WI38 (cell line): Measurements from ENCODE around the gene CYTH4.
"Not testable (repeated sequence)": the region's sequence is repeated elsewhere in the genome, so short reads cannot be mapped to it uniquely, and the experiment has no call there.

Experiments
- H3K4me3 ChIP-seq: 2 replicates; pipeline ENCODE4 v1.5.1; 2011; ENCODE audit warnings: low read depth, mild to moderate bottlenecking, control low read depth, low read length
- TF ChIP-seq, protein P1 (sequence below): IDR thresholded peaks from 2 replicates; pipeline ENCODE4 v1.5.1; 2012; ENCODE audit warnings: low read depth, mild to moderate bottlenecking, control low read depth, low read length

Gene CYTH4

DNA sequence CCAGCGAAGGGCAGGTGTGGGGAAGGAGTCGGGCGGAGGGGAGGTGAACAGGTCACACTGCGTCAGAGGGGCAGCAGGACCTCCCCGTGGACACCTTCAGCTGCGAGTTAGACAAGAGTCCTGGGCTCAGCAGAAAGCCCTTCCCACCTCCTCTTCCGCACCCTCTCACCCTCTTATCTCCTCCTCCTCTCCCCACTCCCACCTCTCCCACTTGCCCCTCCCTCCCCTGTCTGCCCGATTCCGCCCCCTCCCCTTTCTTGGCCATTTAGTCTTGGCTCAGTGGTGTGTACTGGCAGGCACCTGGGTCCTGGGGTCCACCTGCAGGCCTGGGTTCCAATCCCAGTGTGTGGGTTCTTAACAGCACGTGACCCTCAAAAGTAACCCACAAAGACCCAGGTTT, 37.2 kb downstream of the CYTH4 start:
- TF ChIP-seq, protein P1, sequence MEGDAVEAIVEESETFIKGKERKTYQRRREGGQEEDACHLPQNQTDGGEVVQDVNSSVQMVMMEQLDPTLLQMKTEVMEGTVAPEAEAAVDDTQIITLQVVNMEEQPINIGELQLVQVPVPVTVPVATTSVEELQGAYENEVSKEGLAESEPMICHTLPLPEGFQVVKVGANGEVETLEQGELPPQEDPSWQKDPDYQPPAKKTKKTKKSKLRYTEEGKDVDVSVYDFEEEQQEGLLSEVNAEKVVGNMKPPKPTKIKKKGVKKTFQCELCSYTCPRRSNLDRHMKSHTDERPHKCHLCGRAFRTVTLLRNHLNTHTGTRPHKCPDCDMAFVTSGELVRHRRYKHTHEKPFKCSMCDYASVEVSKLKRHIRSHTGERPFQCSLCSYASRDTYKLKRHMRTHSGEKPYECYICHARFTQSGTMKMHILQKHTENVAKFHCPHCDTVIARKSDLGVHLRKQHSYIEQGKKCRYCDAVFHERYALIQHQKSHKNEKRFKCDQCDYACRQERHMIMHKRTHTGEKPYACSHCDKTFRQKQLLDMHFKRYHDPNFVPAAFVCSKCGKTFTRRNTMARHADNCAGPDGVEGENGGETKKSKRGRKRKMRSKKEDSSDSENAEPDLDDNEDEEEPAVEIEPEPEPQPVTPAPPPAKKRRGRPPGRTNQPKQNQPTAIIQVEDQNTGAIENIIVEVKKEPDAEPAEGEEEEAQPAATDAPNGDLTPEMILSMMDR = no peak
- H3K4me3 ChIP-seq = no peak overlapping the region

DNA sequence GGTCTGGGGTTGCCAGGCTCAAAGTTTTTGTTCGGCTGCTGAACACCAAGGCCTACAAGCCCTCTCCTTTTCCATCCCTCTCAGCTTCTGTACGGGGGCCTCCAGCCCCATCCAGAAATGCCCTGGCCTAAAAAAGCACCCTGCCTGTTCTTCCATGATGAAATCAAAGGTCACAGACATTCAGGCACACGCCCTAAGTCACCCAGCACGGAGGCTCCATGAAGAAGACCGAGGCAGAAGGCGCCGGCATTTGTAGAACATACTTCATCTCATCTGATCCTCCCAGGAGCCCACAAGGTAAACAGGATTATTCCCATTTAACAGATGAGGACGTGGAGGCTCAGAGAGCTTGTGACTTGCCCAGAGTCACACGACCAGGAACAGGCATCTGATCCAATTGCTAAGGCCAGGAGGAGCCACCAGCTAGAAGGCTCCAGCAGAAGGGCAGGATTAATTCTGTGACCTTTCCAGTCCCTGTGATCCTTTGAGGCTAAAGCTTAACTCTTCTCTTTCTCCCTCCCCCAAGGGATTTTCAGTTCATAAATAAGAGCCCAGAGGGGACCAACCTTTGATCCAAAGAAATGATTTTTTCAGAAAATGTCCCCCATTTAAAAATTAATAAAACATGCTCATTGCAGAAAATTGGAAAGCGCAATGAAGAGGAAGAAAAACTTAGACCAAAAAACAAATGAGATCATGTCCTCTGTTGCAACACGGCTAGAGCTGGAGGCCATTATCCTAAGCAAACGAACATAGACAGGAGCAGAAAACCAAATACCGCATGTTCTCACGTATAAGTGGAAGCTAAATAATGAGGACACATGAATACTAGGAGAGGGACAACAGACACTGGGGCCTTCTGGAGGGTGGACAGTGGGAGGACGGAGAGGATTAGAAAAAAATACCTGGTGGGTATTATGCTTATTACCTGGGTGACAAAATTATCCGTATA, 38.7 kb downstream of the CYTH4 start:
- TF ChIP-seq, protein P1 = no peak

DNA sequence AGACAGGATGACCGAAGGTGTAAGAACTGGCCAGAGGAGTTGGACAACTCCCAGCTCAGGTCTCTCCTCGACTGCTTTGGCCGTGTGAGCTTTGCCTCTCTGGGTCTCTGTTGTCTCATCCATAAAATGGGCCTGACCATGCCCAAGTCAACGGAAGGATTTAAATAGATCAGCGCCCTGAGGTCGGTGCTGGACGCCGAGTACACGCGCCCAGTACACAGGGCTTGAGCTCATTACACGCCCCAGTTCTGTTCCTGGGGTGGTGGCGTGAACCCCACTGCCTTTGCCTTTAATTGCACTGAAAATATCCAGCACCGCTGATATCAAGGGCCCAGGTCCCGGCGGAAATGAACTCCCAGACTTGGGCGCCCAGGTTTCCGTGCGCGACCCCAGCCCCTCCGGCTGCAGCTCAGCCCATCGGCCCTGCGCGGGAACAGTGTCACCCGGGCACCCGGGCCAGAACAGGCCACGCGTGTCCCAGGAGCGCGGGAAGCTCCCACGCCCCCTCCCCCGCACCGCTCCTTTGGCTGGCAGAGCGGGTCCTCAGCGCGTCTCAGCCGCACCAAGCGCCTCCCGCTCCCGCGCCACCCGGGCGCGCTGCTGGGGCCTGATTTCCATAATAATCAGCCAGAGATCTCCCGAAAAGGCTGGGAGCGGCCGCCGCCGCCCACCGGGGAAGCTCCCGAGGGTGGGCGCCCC, 42.2 kb downstream of the CYTH4 start:
- TF ChIP-seq, protein P1 = no peak
- H3K4me3 ChIP-seq = 0 out of 2 replicates have a peak overlapping the region, but pooled peaks have one; percentile 1

More for the DNA sequence above, 38.7 kb downstream of the CYTH4 start:
- H3K4me3 ChIP-seq = no peak overlapping the region

DNA sequence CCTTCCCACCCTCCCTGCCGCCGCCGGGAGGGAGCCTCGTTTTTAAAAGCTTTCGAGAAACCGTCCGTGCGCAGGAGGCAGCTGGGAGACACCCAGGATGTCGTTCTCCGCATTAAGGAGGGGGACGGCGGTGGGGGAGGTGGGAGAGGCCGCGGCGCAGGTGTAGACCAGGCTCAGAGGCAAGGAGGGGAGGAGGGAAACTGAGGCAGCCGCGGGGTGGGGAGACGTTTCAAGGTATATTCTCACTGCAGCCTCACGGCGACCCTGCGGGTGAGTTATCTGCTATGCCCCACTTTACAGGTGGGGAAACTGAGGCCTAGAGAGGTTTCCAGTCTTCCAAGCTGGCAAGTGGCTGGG, 42.7 kb downstream of the CYTH4 start:
- 0 out of 2 replicates have a peak overlapping the region, but pooled peaks have one; percentile 1 for H3K4me3 ChIP-seq
- TF ChIP-seq, protein P1 = no peak

DNA sequence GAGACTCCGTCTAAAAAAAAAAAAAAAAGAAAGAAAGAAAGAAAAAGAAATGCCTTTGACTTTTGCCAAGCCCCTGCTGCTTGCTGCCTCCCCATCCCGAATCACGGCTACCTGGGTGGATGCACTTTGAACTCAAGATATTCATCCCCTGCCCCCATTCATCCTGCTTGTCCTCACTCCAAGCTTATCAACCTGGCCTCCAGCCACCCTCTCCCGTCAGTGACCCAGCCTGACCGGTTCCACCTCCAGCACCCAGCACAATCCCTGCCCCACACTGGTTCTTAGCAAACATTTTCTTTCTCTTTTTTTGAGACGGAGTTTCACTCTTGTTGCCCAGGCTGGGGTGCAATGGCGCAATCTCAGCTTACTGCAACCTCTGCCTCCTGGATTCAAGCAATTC, 44.4 kb downstream of the CYTH4 start:
- TF ChIP-seq, protein P1 = no peak
- H3K4me3 ChIP-seq = no peak overlapping the region

DNA sequence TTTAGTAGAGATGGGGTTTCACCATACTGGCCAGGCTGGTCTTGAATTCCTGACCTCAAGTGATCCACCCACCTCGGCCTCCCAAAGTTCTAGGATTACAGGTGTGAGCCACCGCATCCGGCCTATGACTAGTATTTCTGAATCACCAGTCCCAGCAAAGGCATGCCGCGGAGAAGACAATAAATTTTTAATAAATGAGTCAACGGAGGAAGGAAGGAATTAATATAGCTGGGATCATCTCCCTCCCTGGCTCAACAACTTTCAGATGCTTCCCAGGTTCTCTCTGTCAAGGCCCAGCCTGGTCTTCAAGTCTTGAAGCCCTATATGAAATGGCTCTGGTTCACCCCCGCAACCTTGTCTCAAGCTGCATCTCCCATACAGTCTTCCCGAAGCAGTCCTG, 45.7 kb downstream of the CYTH4 start:
- TF ChIP-seq, protein P1 = no peak
- no peak overlapping the region for H3K4me3 ChIP-seq

DNA sequence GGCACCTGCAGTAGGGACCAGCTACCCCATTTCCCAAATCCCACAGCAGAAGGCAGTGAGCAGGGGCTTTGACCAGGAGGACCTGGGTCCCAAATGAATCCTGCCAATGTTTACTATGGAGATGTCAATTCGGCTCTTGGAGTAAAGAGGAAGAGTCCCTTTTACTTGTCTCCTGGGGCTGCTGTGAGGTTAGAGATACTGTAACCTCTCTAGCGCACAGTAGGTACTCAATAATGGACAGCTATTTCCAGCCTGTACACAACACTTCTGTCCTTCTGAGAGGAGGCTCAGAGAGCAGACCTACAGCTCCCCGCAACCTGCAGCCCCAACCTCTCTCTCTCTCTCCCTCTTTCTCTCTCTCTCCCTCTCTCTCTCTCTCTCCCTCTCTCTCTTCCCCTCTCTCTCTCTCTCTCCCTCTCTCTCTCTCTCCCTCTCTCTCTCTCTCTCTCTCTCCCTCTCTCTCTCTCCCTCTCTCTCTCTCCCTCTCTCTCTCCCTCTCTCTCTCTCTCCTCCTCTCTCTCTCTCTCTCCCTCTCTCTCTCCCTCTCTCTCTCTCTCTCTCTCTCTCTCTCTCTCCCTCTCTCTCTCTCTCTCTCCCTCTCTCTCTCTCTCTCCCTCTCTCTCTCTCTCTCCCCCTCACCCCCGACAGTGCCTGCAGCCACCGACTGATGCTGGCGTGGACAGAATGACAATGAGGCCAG, 46.4 kb downstream of the CYTH4 start:
- not testable (repeated sequence) for H3K4me3 ChIP-seq
